Heart left ventricle (tissue), 16 donors: ENCODE measurements around the gene MATR3. TPM values are rescaled to one million over a fixed set of nuclear protein-coding genes. Genes with fewer than 3 reads are reported as not detected.

Source experiments
- ATAC-seq, 4 donors: fragments of 200-7000 bp; cut with Tn5 transposase; one replicate each; pipeline ENCODE4 v1.9.1; 2020 to 2022; ENCODE audit warnings: moderate library complexity in 4 of 4, mild to moderate bottlenecking in 3 of 4, moderate number of reproducible peaks in 1 of 4
- DNase-seq, 5 donors: peaks; one replicate each; pipeline ENCODE4 v3.0.0-alpha.2; 2020
- H3K27ac ChIP-seq, 12 donors: fragments of 200-600 bp; sonication (generic) in 4 of 12; one replicate each; pipeline versions ENCODE4 v1.5.0 to v1.8.0; 2016 to 2022; ENCODE audit warnings: mild to moderate bottlenecking in 2 of 12
- H3K27me3 ChIP-seq, 9 donors: fragments of 200-600 bp; sonication (generic) in 2 of 9; one replicate each; pipeline versions ENCODE4 v1.5.1 to v1.8.0; 2016 to 2022; ENCODE audit warnings: mild to moderate bottlenecking in 3 of 9
- H3K36me3 ChIP-seq, 9 donors: fragments of 200-600 bp; sonication (generic) in 2 of 9; one replicate each; pipeline versions ENCODE4 v1.5.0 to v1.8.0; 2018 to 2022; ENCODE audit warnings: mild to moderate bottlenecking in 2 of 9
- H3K4me1 ChIP-seq, 12 donors: fragments of 200-600 bp; sonication (generic) in 4 of 12; one replicate each; pipeline versions ENCODE4 v1.5.0 to v1.8.0; 2016 to 2022; ENCODE audit warnings: mild to moderate bottlenecking in 3 of 12
- H3K4me3 ChIP-seq, 12 donors: fragments of 200-600 bp; sonication (generic) in 4 of 12; one replicate each; pipeline versions ENCODE4 v1.5.0 to v1.8.0; 2017 to 2022; ENCODE audit warnings: mild to moderate bottlenecking in 9 of 12, moderate library complexity in 4 of 12
- H3K9me3 ChIP-seq, 12 donors: fragments of 200-600 bp; sonication (generic) in 4 of 12; one replicate each; pipeline versions ENCODE4 v1.5.0 to v1.8.0; 2016 to 2022; ENCODE audit warnings: mild to moderate bottlenecking in 1 of 12
- CTCF ChIP-seq, 12 donors: fragments of 200-600 bp; sonication (generic) in 4 of 12; IDR thresholded peaks; one replicate each; pipeline versions ENCODE4 v1.5.0 to v1.8.0; 2018 to 2022; ENCODE audit warnings: antibody characterized with exemption in 12 of 12, mild to moderate bottlenecking in 5 of 12
- POLR2A ChIP-seq, 2 donors: fragments of 450-650 bp; IDR thresholded peaks; one replicate each; pipeline ENCODE4 v1.6.1; 2017; ENCODE audit warnings: antibody characterized with exemption in 2 of 2, mild to moderate bottlenecking in 2 of 2, moderate library complexity in 2 of 2
- WGBS, 4 donors: extraction: QIAGEN DNeasy Blood & Tissue Kit in 2 of 4; methylation state at CpG; one replicate each; pipeline versions ENCODE4 v1.1.5 to v1.1.7; 2013 to 2018; 5-methylcytosine and 5-hydroxymethylcytosine counted together
- intact Hi-C, 10 donors: fragments of 100-400 bp; cut with DNase I; formaldehyde crosslinking; loops; one replicate each; pipeline versions ENCODE4 v1.11.1 to v1.14.2; 2022
- polyA plus RNA-seq, 2 donors: library from polyadenylated mRNA; stranded (reverse); fragments of 200-250 nt; gene quantifications; one replicate each; pipeline ENCODE4 v1.2.3, GENCODE V29; 2013
- total RNA-seq, 9 donors: library from RNA; depleted of rRNA in 2 of 9; stranded (reverse); fragments of >200 nt in 2 of 9; fragmentation: NEBNext Ultra II Directional in 3 of 9; extraction: Animal tissue kit (Norgen Biotek cat#: 25700) in 3 of 9; gene quantifications; one replicate each; pipeline versions ENCODE4 v1.1.0 to v1.2.4, GENCODE V29; 2016 to 2023
- donor health status: ischemic (EF 13 %, LVEDD 7.1; RV severe dilation, severe dysfunction).
- donor health status: healthy with polysubstance abuse.
- donor health status: DM: no; HTN: yes; CAD: no.
- donor health status: DM: no; HTN: no; CAD: no.
- donor health status: ischemic (EF 25% LVEDD 6.9; RV normal size, moderate dysfunction).
- donor health status: ischemic (EF 25% LVEDD 5.7; RV mildly dilated, moderate dysfunction).
- donor health status: healthy.
- donor health status: DM: yes; HTN: yes; CAD: no.
- donor health status: ischemic (EF 35%, LVEDD 5.7; RV mildly dilated, moderate dysfunction).
- donor health status: nonischemic (EF 11% LVEDD 7.7; RV severe dilation, severe dysfunction).
- donor health status: DM: yes; HTN: yes; CAD: no.
- donor health status: PGD.
- donor health status: ischemic (EF 29% LVEDD 5.4; RV normal size, mild dysfunction).
- donor health status: nonischemic (EF 23%, LVEDD 6.1; RV moderate dilation, normal function).

Gene MATR3
- total and polyA plus RNA-seq, 11 donors = 97.2 to 208 (median 138) TPM

DNA sequence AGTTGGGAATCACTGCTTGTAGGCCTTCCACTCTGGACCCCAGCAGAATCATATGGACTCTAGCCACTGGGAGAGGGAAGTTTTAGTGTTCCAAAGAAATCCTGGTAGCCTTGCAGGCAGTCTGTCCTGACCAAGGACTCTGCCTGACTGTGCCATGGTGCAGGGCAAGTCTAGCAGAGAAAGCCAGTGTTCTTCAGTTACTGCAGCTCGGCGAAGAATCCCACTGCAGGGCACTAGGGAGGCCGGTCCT, 20.3 kb upstream of the MATR3 start:
- TF ChIP-seq POLR2A (IDR thresholded peaks at IDR 0.05) (no peak), CTCF (IDR thresholded peaks at IDR 0.05) (peak in 2 of 12 donors; percentile 1 to 3)
- ATAC-seq (peak in 2 of 4 donors; percentile 41 to 52), DNase-seq (no peak)
- Histone ChIP-seq H3K27ac (peak overlapping the region; percentile 26 to 91 (median 84)), H3K4me3 (peak overlapping the region; percentile 12 to 72 (median 60)), H3K27me3 (no peaks in the 10 kb centered on the region), H3K4me1 (peaks cover 2 to 75% (median 40%) of the 10 kb centered on the region in 12 donors), H3K36me3 (peaks cover 0 to 16% (median 2%) of the 10 kb centered on the region in 9 donors), H3K9me3 (no peaks in the 10 kb centered on the region)
- WGBS, 4 donors = 0 to 4% (median 1%) methylated on average over 1 to 3 of the region's 3 CpGs
- intact Hi-C loops = no loop called here

DNA sequence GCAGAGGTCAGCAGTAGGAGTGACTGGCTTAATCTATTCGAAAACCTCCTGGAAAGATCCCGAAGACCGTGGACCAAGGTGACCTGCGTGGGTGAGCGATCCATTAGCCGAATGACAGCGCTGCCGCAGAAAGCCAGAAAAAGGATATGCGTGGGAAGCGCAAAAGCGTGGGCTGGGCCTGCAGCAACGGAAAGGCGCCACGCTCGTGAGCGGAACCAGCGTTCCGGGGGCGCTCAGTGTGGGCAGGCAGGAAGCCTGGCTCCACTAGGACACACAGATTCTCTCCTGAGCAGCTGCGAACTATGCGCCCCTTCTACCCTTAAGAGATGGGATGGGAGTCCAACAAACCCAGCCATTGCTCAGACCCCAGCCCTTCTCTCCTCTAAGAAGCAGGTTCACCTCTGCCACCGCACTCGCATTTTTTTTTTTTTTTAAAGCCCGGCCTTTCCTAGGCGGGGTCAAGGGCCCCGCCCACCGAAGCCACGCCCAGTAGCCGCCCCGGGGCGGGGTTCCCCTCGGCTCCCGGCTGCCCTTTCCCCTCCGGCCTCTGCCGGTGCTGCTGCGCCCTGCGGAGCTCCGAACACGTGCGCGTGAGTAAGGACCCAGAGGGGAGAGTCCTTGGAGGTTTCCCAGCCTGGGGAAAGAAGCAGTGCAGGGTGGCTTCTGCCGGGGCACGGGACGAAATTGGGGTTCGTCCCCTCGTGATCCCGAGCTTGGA, 19.8 kb upstream of the MATR3 start:
- H3K4me3 ChIP-seq = peak overlapping the region; percentile 12 to 72 (median 60)
- peaks cover 0 to 70% (median 35%) of the 10 kb centered on the region in 12 donors for H3K4me1 ChIP-seq
- 0 to 1% (median 0%) methylated on average over 38 to 47 of the region's 47 CpGs for WGBS, 4 donors
- peak overlapping the region; percentile 26 to 91 (median 84) for H3K27ac ChIP-seq
- H3K36me3 ChIP-seq = peaks cover 0 to 20% (median 7%) of the 10 kb centered on the region in 9 donors
- no peaks in the 10 kb centered on the region for H3K9me3 ChIP-seq
- no peaks in the 10 kb centered on the region for H3K27me3 ChIP-seq
- peak; percentile 90 to 98 (median 97) for ATAC-seq
- TF ChIP-seq CTCF (IDR thresholded peaks at IDR 0.05) (peak in 3 of 12 donors; percentile 16 to 32 (median 17)), POLR2A (IDR thresholded peaks at IDR 0.05) (peak in 1 of 2 donors; percentile 67)
- DNase-seq = peak; percentile 86 to 94 (median 91)
- intact Hi-C loops = no loop called here

- intact Hi-C loops = no loop called here
- TF ChIP-seq POLR2A (IDR thresholded peaks at IDR 0.05) = no peak
- no peak for TF ChIP-seq CTCF (IDR thresholded peaks at IDR 0.05)
- 93 to 97% (median 95%) methylated on average over 4 of the region's 4 CpGs for WGBS, 4 donors
- Histone ChIP-seq H3K27me3 (no peaks in the 10 kb centered on the region), H3K4me3 (peak overlapping the region in 1 of 12 donors; percentile 72), H3K36me3 (peaks cover 0 to 38% (median 23%) of the 10 kb centered on the region in 9 donors), H3K27ac (peak overlapping the region in 2 of 12 donors; percentile 9 to 84), H3K4me1 (peaks cover 0 to 64% (median 30%) of the 10 kb centered on the region in 12 donors), H3K9me3 (no peaks in the 10 kb centered on the region)
- no peak for DNase-seq
- ATAC-seq = no peak
These were observed 18.0 kb upstream of the MATR3 start for GRCh38 chr5:139275536-139275935.

- intact Hi-C loops = no loop called here
- H3K4me1 ChIP-seq = peaks cover 0 to 61% (median 30%) of the 10 kb centered on the region in 12 donors
These were observed 17.6 kb upstream of the MATR3 start for GRCh38 chr5:139275956-139276355.

More at GRCh38 chr5:139275956-139276355, 17.6 kb upstream of the MATR3 start:
- TF ChIP-seq CTCF (IDR thresholded peaks at IDR 0.05) = no peak
- no peak for TF ChIP-seq POLR2A (IDR thresholded peaks at IDR 0.05)
- no peak for ATAC-seq
- peak overlapping the region in 4 of 12 donors; percentile 2 to 25 (median 10) for H3K27ac ChIP-seq
- DNase-seq = no peak
- H3K9me3 ChIP-seq = no peaks in the 10 kb centered on the region
- WGBS, 4 donors = 50 to 64% (median 57%) methylated on average over 3 of the region's 3 CpGs
- peaks cover 0 to 43% (median 26%) of the 10 kb centered on the region in 9 donors for H3K36me3 ChIP-seq
- H3K4me3 ChIP-seq = no peak overlapping the region
- no peaks in the 10 kb centered on the region for H3K27me3 ChIP-seq
